Neural progenitor cell (in vitro differentiated cells): ENCODE measurements around the gene CBR1.

Experiments
- EZH2phosphoT487 ChIP-seq: fragments of 200-600 bp; sonication (generic); IDR thresholded peaks from 2 replicates; pipeline ENCODE4 v1.6.1; 2017; ENCODE audit warnings: antibody characterized with exemption
- TF ChIP-seq, protein P1 (sequence below): fragments of 200-600 bp; sonication (generic); IDR thresholded peaks from 2 replicates; pipeline ENCODE4 v1.5.1; 2017; ENCODE audit warnings: antibody characterized with exemption, mild to moderate bottlenecking

- TF ChIP-seq, protein P1, sequence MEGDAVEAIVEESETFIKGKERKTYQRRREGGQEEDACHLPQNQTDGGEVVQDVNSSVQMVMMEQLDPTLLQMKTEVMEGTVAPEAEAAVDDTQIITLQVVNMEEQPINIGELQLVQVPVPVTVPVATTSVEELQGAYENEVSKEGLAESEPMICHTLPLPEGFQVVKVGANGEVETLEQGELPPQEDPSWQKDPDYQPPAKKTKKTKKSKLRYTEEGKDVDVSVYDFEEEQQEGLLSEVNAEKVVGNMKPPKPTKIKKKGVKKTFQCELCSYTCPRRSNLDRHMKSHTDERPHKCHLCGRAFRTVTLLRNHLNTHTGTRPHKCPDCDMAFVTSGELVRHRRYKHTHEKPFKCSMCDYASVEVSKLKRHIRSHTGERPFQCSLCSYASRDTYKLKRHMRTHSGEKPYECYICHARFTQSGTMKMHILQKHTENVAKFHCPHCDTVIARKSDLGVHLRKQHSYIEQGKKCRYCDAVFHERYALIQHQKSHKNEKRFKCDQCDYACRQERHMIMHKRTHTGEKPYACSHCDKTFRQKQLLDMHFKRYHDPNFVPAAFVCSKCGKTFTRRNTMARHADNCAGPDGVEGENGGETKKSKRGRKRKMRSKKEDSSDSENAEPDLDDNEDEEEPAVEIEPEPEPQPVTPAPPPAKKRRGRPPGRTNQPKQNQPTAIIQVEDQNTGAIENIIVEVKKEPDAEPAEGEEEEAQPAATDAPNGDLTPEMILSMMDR = no peak
- TF ChIP-seq EZH2phosphoT487 = no peak
Measured at GRCh38 chr21:36079671-36080070, 9.8 kb downstream of the CBR1 start.
